DND-41 (cell line): ENCODE data around the gene SFRP4.
A peak's percentile ranks its signal among the peaks of the same experiment; 100 is the strongest.

Experiments used
- ATAC-seq: fragments of 200-7000 bp; cut with Tn5 transposase; 3 replicates; pipeline ENCODE4 v1.9.1; 2021; ENCODE audit warnings: low read depth; ENCODE audit not compliant: insufficient read depth
- DNase-seq: peaks from one replicate; pipeline ENCODE4 v3.0.0-alpha.2; 2020
- H2AFZ ChIP-seq: 2 replicates; pipeline ENCODE4 v1.6.0; 2012; ENCODE audit warnings: low read depth, low read length
- H3K27ac ChIP-seq: 2 replicates; pipeline ENCODE4 v1.5.1; 2012; ENCODE audit warnings: low read length, inconsistent platforms
- H3K27me3 ChIP-seq: fragments of 200-600 bp; sonication (generic); 2 replicates; pipeline ENCODE4 v1.6.0; 2012; ENCODE audit warnings: low read length, mild to moderate bottlenecking, inconsistent platforms; ENCODE audit not compliant: insufficient read depth, poor library complexity
- H3K36me3 ChIP-seq: 2 replicates; pipeline ENCODE4 v1.5.1; 2012; ENCODE audit warnings: low read length, inconsistent platforms; ENCODE audit not compliant: insufficient read depth
- H3K4me1 ChIP-seq: 2 replicates; pipeline ENCODE4 v1.5.1; 2012; ENCODE audit warnings: mild to moderate bottlenecking, low read length; ENCODE audit not compliant: insufficient read depth
- H3K4me2 ChIP-seq: 2 replicates; pipeline ENCODE4 v1.6.0; 2012; ENCODE audit warnings: mild to moderate bottlenecking, moderate library complexity, low read length, inconsistent platforms; ENCODE audit not compliant: insufficient read depth
- H3K4me3 ChIP-seq, 2 experiments: fragments of 200-600 bp in 1 of 2; shearing (Covaris generic) in 1 of 2; 2 replicates each; pipeline ENCODE4 v1.5.1; 2012 to 2016; ENCODE audit warnings: inconsistent platforms in 2 of 2, low read length in 2 of 2, mild to moderate bottlenecking in 2 of 2, low read depth in 1 of 2, moderate library complexity in 1 of 2
- H3K79me2 ChIP-seq: 2 replicates; pipeline ENCODE4 v1.6.0; 2012; ENCODE audit warnings: low read length, inconsistent platforms; ENCODE audit not compliant: insufficient read depth
- H3K9ac ChIP-seq: 2 replicates; pipeline ENCODE4 v1.6.0; 2012; ENCODE audit warnings: low read depth, mild to moderate bottlenecking, inconsistent platforms, low read length, moderate library complexity
- H3K9me3 ChIP-seq: 2 replicates; pipeline ENCODE4 v1.5.1; 2012; ENCODE audit warnings: low read length, moderate library complexity, mild to moderate bottlenecking, inconsistent platforms; ENCODE audit not compliant: insufficient read depth, severe bottlenecking
- H4K20me1 ChIP-seq: 2 replicates; pipeline ENCODE4 v1.6.0; 2012; ENCODE audit warnings: low read length; ENCODE audit not compliant: insufficient read depth
- EZH2 ChIP-seq: IDR thresholded peaks from 3 replicates; pipeline ENCODE4 v1.6.1; 2012; ENCODE audit warnings: borderline replicate concordance, low read depth, mild to moderate bottlenecking, moderate library complexity, low read length, inconsistent platforms; ENCODE audit not compliant: severe bottlenecking
- TF ChIP-seq, protein P1 (sequence below): IDR thresholded peaks from 2 replicates; pipeline ENCODE4 v1.5.1; 2012; ENCODE audit warnings: borderline replicate concordance, low read length, moderate library complexity, mild to moderate bottlenecking; ENCODE audit not compliant: poor library complexity, severe bottlenecking; ENCODE audit errors: extremely low read depth

SFRP4 gene

DNA sequence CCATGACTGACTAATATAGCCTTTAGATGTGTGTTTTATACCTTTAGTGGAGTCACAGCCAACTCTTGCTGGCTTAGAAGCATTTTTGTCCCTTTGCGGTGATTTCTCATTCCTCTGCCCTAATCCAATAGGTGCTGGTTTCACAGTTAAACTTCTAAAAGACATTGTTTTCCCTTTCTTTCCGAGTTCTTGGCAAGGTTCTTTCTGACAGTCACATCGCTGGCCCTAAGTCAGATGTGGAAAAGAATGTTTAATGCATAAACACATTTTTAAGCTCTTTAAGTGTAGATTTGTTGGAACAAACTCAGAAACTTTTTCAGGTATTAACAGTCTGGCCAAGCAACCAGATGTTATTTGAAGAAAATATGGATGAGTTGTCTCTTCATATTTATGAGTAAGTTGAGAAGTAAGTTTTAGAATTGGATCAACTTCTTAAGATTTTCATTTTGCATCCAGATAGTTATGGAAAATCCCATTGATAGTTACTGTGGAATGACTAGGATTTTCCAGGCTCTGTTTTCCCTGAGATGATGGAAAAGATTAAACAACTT lies 7.9 kb upstream of the SFRP4 start:
- H4K20me1 ChIP-seq = peaks cover 3% of the 10 kb centered on the region; the same call in 1 of the 2 replicates
- no peak overlapping the region for H3K4me3 ChIP-seq
- H3K4me2 ChIP-seq = no peak overlapping the region
- H3K27me3 ChIP-seq = no peaks in the 10 kb centered on the region
- no peak overlapping the region for H3K27ac ChIP-seq
- DNase-seq (no peak), ATAC-seq (no peak)
- H3K36me3 ChIP-seq = peaks cover 27% of the 10 kb centered on the region
- TF ChIP-seq, protein P1, sequence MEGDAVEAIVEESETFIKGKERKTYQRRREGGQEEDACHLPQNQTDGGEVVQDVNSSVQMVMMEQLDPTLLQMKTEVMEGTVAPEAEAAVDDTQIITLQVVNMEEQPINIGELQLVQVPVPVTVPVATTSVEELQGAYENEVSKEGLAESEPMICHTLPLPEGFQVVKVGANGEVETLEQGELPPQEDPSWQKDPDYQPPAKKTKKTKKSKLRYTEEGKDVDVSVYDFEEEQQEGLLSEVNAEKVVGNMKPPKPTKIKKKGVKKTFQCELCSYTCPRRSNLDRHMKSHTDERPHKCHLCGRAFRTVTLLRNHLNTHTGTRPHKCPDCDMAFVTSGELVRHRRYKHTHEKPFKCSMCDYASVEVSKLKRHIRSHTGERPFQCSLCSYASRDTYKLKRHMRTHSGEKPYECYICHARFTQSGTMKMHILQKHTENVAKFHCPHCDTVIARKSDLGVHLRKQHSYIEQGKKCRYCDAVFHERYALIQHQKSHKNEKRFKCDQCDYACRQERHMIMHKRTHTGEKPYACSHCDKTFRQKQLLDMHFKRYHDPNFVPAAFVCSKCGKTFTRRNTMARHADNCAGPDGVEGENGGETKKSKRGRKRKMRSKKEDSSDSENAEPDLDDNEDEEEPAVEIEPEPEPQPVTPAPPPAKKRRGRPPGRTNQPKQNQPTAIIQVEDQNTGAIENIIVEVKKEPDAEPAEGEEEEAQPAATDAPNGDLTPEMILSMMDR = no peak
- TF ChIP-seq EZH2 = no peak
- peaks cover 81% of the 10 kb centered on the region for H3K79me2 ChIP-seq
- peaks cover 5% of the 10 kb centered on the region for H3K9me3 ChIP-seq
- peaks cover 27% of the 10 kb centered on the region for H3K4me1 ChIP-seq
- no peak overlapping the region for H2AFZ ChIP-seq
- no peak overlapping the region for H3K9ac ChIP-seq

- H3K27ac ChIP-seq = no peak overlapping the region
- no peak overlapping the region for H2AFZ ChIP-seq
- ATAC-seq (no peak), DNase-seq (no peak)
- peaks cover 27% of the 10 kb centered on the region for H3K4me1 ChIP-seq
- peaks cover 3% of the 10 kb centered on the region; the same call in 1 of the 2 replicates for H4K20me1 ChIP-seq
- no peaks in the 10 kb centered on the region for H3K27me3 ChIP-seq
- peaks cover 27% of the 10 kb centered on the region for H3K36me3 ChIP-seq
- H3K4me3 ChIP-seq = no peak overlapping the region
- H3K4me2 ChIP-seq = no peak overlapping the region
- H3K9ac ChIP-seq = no peak overlapping the region
- H3K9me3 ChIP-seq = peaks cover 5% of the 10 kb centered on the region
- H3K79me2 ChIP-seq = peaks cover 78% of the 10 kb centered on the region
- TF ChIP-seq, protein P1 = no peak
- no peak for TF ChIP-seq EZH2
These were observed 7.4 kb upstream of the SFRP4 start for GRCh38 chr7:37923996-37924395.

DNA sequence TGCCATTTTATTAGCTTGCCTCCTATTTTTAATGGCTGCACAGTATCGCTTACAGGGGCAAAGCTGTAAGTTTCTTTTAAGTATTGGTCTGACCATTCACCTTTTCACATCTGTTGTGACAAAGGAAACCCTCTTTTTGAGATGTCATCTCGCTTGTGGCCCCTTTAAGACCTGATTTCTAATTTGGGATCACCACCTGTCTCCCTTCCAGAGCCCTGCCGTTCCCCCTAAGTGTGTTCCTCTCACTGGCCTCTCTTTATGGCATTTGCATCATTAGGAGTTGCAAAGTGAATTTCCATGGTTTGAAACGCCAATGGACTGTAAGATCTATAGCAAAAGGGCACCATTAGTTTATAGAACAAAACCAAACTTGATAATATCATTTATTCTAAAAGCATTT lies 5.3 kb upstream of the SFRP4 start:
- Histone ChIP-seq H3K4me2 (peak overlapping the region; percentile 86), H3K27ac (peak overlapping the region; percentile 18; the same call in 1 of the 2 replicates), H2AFZ (no peak overlapping the region), H3K9ac (peak overlapping the region; percentile 91), H3K36me3 (peaks cover 27% of the 10 kb centered on the region), H3K79me2 (peaks cover 58% of the 10 kb centered on the region), H3K27me3 (peaks cover 8% of the 10 kb centered on the region), H4K20me1 (no peaks in the 10 kb centered on the region; the same call in 1 of the 2 replicates), H3K9me3 (peaks cover 5% of the 10 kb centered on the region), H3K4me3 (peak overlapping the region; percentile 48 to 79; a peak in 3 of 4 replicates), H3K4me1 (peaks cover 27% of the 10 kb centered on the region)
- TF ChIP-seq EZH2 = no peak
- TF ChIP-seq, protein P1 = no peak
- ATAC-seq (no peak), DNase-seq (no peak)
